Stimulated activated CD4-positive, alpha-beta T cell treated with anti-CD3 and anti-CD28 coated beads, Interleukin-15, amount 100 ng/mL, for 48 hours (primary cell): ENCODE results near the gene GTPBP3.
A peak's percentile ranks its signal among the peaks of the same experiment; 100 is the strongest.

Source experiments
- DNase-seq, 2 donors: peaks; one replicate each; pipeline ENCODE4 v3.0.0-alpha.2; 2020; ENCODE audit warnings: low read depth in 2 of 2

The GTPBP3 gene

GRCh38 chr19:17309198-17309964 is 28.0 kb upstream of the GTPBP3 start, which contains the start of gene DDA1:
Gene DDA1 (plus strand): TSS chr19:17309563. CDS start chr19:17309655, 92 bp downstream.
- DNase-seq = peak; percentile 99

GRCh38 chr19:17309965-17310461 is 27.3 kb upstream of the GTPBP3 start:
- no peak for DNase-seq

DNA sequence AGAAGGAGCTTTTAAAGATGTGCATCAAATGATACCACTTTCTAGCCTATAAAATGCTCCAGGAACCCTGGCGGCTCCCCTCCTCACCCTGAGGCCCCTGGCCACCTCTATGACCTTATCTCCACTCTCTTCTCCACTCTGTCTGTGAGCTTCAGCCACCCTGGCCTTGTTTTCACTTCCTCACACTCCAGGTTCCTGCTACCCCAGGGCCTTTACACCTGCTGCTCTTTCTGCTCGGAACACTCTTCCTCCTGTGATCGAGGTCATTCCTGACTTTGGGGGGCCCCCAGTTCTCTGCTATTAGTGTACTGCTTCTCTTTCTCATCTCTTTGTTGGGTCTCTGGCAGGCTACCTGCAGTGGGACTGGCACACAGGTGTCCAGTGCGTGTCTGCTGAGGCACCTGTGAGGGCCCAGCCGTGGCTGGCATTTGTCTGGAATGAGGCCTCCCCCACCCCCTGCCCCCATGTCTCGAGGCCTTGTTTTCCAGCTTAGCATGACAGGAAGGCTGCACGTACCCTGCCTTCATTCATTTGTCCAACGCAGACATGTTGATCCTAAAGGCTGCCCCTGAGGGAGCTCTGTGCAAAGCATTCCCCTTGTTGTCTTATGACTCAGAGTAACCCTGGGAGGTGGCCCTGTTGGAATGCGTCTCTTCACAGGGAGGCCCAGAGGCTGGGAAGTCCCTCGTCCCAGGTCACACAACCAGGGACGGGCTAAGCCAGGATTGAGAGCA is 25.7 kb upstream of the GTPBP3 start:
- no peak for DNase-seq

GRCh38 chr19:17312189-17313113 is 24.9 kb upstream of the GTPBP3 start:
- DNase-seq = no peak

- no peak for DNase-seq
Measured at GRCh38 chr19:17314007-17314593, 23.3 kb upstream of the GTPBP3 start.

GRCh38 chr19:17318966-17319365 is 18.4 kb upstream of the GTPBP3 start:
- DNase-seq = no peak

DNA sequence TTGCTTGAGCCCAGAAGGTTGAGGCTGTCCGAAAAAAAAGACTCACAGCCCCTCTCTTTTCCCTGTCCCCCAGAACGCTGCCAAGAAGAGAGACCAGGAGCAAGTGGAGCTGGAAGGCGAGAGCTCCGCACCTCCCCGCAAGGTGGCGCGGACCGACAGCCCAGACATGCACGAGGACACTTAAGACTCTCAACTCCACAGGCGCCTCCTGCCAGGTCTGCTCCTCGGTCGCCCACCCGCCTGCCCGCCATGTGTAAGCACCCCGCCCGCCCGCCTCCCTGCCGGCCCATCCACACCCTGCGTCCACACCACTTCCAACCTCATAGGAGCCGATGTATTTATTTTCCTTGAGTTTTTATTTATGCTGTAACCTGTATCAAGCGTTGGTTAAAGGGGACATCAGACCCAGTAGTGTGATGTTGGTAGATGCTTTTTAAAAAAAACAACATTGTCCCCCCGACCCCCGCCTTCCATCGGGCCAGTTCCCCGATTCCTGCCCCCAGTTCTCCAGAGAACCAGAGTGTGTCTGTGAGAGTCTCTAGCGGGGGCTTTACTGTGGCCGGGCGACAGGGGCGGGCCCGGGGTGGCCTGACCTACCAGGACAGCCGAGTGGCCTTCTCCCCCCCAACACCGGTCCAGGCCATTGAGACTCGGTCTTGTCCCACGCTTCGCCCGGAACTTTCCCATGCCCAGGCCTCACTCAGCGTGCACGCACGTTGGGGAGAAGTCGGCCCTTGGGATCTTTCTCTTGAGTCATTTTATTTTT is 17.7 kb upstream of the GTPBP3 start:
- DNase-seq = no peak

DNA sequence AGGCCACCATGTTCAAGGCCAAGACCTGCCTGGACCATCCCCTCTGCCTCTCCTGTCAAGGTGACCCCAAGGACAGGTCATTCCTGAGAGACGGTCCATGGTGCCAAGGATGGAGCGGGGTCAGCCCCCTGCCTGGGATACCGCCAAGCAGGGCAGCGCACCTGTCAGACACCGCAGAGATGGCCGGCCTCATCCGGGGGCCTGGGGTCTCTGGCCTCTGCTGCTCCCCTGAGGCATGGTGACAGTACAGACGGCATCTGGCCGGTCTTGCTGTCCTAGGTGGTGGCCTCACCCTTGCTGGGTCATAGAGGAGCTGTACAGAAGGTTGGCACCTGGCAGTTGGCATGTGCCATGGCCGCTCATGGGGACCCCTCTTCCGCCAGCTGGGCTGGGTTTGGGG is 16.9 kb upstream of the GTPBP3 start:
- no peak for DNase-seq

DNA sequence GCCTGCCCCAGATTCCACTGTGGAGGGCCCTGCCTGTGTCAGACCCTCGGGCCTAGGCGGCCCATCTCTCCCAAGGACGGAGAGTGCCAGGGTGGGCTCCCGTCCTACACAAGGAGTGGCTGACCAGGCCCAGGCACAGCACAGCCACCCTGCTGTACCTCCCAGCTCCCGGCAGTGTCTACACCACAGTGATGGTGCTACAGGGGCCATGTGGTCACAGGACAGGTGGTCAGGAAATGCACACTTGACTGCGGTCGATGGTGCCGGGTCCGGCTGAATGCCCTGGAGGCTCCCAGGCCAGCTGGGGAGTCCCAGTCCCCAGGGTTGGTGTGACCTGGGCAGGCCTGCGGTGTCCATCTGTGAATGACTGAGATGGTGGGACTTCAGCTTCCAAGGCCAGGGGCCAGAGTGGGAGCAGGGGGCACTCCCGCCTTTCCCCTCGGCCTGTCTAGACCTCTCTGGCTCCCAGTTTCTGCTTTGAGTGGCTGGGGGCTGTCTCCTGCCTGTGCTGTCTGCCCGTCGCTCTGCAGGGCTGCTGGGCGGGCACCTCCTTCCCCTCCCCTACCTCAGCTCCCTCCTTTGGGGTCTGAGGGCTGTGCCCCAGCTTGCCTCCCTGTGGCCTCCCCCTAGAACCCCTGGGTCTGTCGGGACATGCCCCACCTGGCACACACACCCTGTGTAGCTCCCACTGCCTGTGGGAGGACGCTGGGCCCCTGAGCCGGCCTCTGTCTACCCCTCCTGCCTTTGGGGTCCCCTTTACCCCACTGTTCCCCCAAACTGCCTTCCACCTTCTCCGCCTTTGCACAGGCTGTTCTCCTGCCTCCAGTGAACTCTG is 15.5 kb upstream of the GTPBP3 start:
- DNase-seq = no peak

- no peak for DNase-seq
Measured at GRCh38 chr19:17322854-17323253, 14.5 kb upstream of the GTPBP3 start.

- no peak for DNase-seq
Measured at GRCh38 chr19:17323300-17323963, 13.9 kb upstream of the GTPBP3 start.

- no peak for DNase-seq
Measured at GRCh38 chr19:17323964-17324332, 13.4 kb upstream of the GTPBP3 start.

- DNase-seq = no peak
Measured at GRCh38 chr19:17324357-17325114, 12.8 kb upstream of the GTPBP3 start.

DNA sequence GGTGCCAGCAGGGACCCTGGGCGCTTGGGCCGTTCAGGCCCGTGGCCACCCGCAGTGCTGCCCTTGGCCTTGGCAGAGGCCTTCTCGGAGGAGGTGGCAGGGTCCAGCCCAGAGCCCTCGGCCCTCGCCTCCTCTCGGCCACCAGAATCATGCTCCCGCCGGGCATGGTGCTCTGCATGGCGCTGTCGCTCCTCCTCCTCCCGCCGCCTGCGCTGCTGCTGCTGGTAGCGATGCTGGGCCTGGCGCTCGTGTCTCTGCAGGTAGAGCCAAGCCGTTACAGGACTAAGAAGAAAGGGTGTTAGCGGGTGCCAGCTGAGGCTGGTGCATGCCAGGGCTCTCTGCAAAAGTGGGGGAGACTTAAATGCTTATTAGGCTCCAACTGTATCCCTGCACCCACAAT is 12.2 kb upstream of the GTPBP3 start:
- DNase-seq = no peak

- no peak for DNase-seq
Measured at GRCh38 chr19:17325881-17326594, 11.3 kb upstream of the GTPBP3 start.

DNA sequence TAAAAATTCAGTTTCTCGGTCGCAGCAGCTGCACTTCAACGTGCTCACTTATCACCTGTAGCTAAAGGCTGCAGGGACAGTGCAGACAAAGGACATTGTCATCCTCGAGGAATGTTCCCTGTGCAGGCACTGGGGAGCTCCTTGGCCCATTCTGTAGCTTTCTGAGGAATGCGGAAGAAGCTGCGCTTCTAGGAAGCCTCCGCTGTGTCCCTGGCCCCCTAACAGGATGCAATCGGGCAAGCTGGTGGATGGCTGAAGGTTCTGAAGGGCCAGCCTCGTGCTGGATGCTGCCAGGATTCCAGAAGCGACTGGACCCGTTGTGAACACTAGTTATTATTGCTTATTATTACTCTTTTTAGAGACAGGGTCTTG is 10.8 kb upstream of the GTPBP3 start:
- no peak for DNase-seq

GRCh38 chr19:17327068-17327653 is 10.2 kb upstream of the GTPBP3 start:
- DNase-seq = no peak
